HL-60 (cell line): Measurements from ENCODE around the gene MEG3.

Experiments used
- GABPA ChIP-seq: IDR thresholded peaks from 2 replicates; pipeline ENCODE4 v1.6.1; 2012; ENCODE audit warnings: low read depth
- POLR2AphosphoS5 ChIP-seq: IDR thresholded peaks from 2 replicates; pipeline ENCODE4 v1.6.1; 2012; ENCODE audit warnings: low read depth
- SPI1 ChIP-seq: IDR thresholded peaks from 2 replicates; pipeline ENCODE4 v1.6.1; 2012; ENCODE audit warnings: low read depth, mild to moderate bottlenecking, borderline replicate concordance
- TF ChIP-seq, protein P1 (sequence below): IDR thresholded peaks from one replicate; pipeline ENCODE4 v1.5.1; 2011; ENCODE audit warnings: low read length, control low read depth, inconsistent platforms; ENCODE audit not compliant: insufficient read depth
- TF ChIP-seq, protein P2 (sequence below): IDR thresholded peaks from 2 replicates; pipeline ENCODE4 v1.6.1; 2012; ENCODE audit warnings: low read depth; ENCODE audit not compliant: insufficient replicate concordance

DNA sequence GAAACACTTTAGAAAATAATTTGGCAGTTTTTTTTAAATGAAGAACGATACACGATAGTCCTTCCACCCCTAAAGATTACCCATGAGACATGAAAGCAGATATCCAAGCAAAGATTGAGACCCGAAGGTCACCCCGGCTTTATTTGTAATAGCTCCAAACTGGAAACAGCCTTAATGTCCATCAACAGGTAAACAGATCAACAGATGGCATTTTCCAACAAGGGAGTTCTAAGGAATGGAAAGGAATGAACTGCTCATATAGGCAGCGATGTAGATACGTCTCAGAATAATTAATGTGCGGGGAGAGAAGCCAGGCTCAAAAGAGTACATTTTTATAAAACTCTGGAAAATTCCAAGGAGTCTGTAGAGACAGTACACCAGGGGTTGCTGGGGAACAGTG is 23.7 kb upstream of the MEG3 start:
- TF ChIP-seq, protein P1, sequence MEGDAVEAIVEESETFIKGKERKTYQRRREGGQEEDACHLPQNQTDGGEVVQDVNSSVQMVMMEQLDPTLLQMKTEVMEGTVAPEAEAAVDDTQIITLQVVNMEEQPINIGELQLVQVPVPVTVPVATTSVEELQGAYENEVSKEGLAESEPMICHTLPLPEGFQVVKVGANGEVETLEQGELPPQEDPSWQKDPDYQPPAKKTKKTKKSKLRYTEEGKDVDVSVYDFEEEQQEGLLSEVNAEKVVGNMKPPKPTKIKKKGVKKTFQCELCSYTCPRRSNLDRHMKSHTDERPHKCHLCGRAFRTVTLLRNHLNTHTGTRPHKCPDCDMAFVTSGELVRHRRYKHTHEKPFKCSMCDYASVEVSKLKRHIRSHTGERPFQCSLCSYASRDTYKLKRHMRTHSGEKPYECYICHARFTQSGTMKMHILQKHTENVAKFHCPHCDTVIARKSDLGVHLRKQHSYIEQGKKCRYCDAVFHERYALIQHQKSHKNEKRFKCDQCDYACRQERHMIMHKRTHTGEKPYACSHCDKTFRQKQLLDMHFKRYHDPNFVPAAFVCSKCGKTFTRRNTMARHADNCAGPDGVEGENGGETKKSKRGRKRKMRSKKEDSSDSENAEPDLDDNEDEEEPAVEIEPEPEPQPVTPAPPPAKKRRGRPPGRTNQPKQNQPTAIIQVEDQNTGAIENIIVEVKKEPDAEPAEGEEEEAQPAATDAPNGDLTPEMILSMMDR = no peak
- TF ChIP-seq POLR2AphosphoS5 = no peak
- TF ChIP-seq, protein P2, sequence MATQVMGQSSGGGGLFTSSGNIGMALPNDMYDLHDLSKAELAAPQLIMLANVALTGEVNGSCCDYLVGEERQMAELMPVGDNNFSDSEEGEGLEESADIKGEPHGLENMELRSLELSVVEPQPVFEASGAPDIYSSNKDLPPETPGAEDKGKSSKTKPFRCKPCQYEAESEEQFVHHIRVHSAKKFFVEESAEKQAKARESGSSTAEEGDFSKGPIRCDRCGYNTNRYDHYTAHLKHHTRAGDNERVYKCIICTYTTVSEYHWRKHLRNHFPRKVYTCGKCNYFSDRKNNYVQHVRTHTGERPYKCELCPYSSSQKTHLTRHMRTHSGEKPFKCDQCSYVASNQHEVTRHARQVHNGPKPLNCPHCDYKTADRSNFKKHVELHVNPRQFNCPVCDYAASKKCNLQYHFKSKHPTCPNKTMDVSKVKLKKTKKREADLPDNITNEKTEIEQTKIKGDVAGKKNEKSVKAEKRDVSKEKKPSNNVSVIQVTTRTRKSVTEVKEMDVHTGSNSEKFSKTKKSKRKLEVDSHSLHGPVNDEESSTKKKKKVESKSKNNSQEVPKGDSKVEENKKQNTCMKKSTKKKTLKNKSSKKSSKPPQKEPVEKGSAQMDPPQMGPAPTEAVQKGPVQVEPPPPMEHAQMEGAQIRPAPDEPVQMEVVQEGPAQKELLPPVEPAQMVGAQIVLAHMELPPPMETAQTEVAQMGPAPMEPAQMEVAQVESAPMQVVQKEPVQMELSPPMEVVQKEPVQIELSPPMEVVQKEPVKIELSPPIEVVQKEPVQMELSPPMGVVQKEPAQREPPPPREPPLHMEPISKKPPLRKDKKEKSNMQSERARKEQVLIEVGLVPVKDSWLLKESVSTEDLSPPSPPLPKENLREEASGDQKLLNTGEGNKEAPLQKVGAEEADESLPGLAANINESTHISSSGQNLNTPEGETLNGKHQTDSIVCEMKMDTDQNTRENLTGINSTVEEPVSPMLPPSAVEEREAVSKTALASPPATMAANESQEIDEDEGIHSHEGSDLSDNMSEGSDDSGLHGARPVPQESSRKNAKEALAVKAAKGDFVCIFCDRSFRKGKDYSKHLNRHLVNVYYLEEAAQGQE = no peak
- no peak for TF ChIP-seq GABPA
- TF ChIP-seq SPI1 = no peak
